K562 (cell line): ENCODE measurements around the gene GLB1L3. TPM values are rescaled to one million over a fixed set of nuclear protein-coding genes. Genes with fewer than 3 reads are reported as not detected.

Source experiments
- ATAC-seq: fragments of 200-7000 bp; cut with Tn5 transposase; 3 replicates; pipeline ENCODE4 v1.9.1; 2020; ENCODE audit warnings: moderate library complexity
- BruUV-seq: library from RNA; stranded (reverse); fragments of 400-500 nt; replicated peaks from 2 replicates; lab custom pipeline; 2021; lab: Mats Ljungman, UMichigan
- CTCF ChIA-PET: fragments of 300-600 bp; formaldehyde crosslinking; extraction: SDS; loops from one replicate; lab custom pipeline; 2021; ENCODE audit warnings: low intra/inter-chr PET ratio; lab: Yijun Ruan, JAX
- POLR2A ChIA-PET: fragments of 300-600, 350-650 bp; sonication (Branson Sonifier 250); formaldehyde crosslinking; extraction: SDS; loops from one replicate; lab custom pipeline; 2021; ENCODE audit warnings: antibody characterized with exemption, inconsistent platforms; lab: Yijun Ruan, JAX
- DNase-seq, 4 experiments: peaks; one replicate each; pipeline versions ENCODE4 v3.0.0 to v3.0.0-alpha.2; 2011 to 2018; ENCODE audit warnings: low spot score in 3 of 4, mixed read lengths in 3 of 4; ENCODE audit errors: extremely low read depth in 1 of 4
- FAIRE-seq: peaks from 2 replicates; lab custom pipeline; 2011; peaks lifted over from hg19 to GRCh38; lab: Jason Lieb, UNC
- H2AFZ ChIP-seq: 2 replicates; pipeline ENCODE4 v1.6.0; 2011; ENCODE audit warnings: low read depth, low read length, control low read depth, inconsistent platforms
- H3K27ac ChIP-seq: fragments of 200-600 bp; 3 replicates; pipeline ENCODE4 v1.8.0; 2011; ENCODE audit warnings: low read depth, mild to moderate bottlenecking, control low read depth, inconsistent platforms, low read length, moderate library complexity, mixed read lengths; ENCODE audit errors: extremely low read depth
- H3K27me3 ChIP-seq, 2 experiments: fragments of 300-600 bp in 1 of 2; 2 replicates in 1 of 2; 3 replicates in 1 of 2; pipeline versions ENCODE4 v1.6.0 to v1.8.0; 2011; ENCODE audit warnings: inconsistent platforms in 2 of 2, low read length in 2 of 2, mild to moderate bottlenecking in 1 of 2, mixed read lengths in 1 of 2, moderate library complexity in 1 of 2; ENCODE audit not compliant: control insufficient read depth in 2 of 2, insufficient read depth in 2 of 2
- H3K36me3 ChIP-seq: fragments of 300-600 bp; 3 replicates; pipeline ENCODE4 v1.8.0; 2011; ENCODE audit warnings: mild to moderate bottlenecking, low read length, inconsistent platforms; ENCODE audit not compliant: control insufficient read depth, insufficient read depth
- H3K4me1 ChIP-seq, 2 experiments: fragments of 200-600 bp in 1 of 2; replicated peaks in 1 of 2; 2 replicates in 1 of 2; 3 replicates in 1 of 2; pipeline versions ENCODE4 v1.5.1 to v1.8.0; 2011; ENCODE audit warnings: inconsistent platforms in 2 of 2, low read length in 2 of 2, mild to moderate bottlenecking in 1 of 2, mixed read lengths in 1 of 2, moderate library complexity in 1 of 2; ENCODE audit not compliant: control insufficient read depth in 2 of 2, insufficient read depth in 2 of 2
- H3K4me2 ChIP-seq: 2 replicates; pipeline ENCODE4 v1.6.1; 2011; ENCODE audit warnings: low read length, control low read depth, inconsistent platforms, mixed read lengths; ENCODE audit not compliant: insufficient read depth
- H3K4me3 ChIP-seq: fragments of 200-600 bp; sonication (generic), shearing (Covaris generic); 2 replicates; pipeline ENCODE4 v1.5.1; 2016; ENCODE audit warnings: control low read depth, inconsistent platforms
- H3K79me2 ChIP-seq: fragments of 200-600 bp; 3 replicates; pipeline ENCODE4 v1.8.0; 2011; ENCODE audit warnings: low read length, inconsistent platforms; ENCODE audit not compliant: control insufficient read depth, insufficient read depth
- H3K9ac ChIP-seq, 2 experiments: 2 replicates each; pipeline versions ENCODE4 v1.6.0 to v1.6.1; 2011; ENCODE audit warnings: low read depth in 2 of 2, low read length in 2 of 2, control low read depth in 1 of 2, inconsistent platforms in 1 of 2, mild to moderate bottlenecking in 1 of 2, mixed read lengths in 1 of 2; ENCODE audit not compliant: insufficient read depth in 1 of 2
- H3K9me1 ChIP-seq: one replicate; pipeline ENCODE4 v1.6.0; 2011; ENCODE audit warnings: inconsistent platforms, mild to moderate bottlenecking, low read length, moderate library complexity; ENCODE audit not compliant: control insufficient read depth, insufficient read depth
- H3K9me3 ChIP-seq: replicated peaks from 2 replicates; pipeline ENCODE4 v1.5.1; 2011; ENCODE audit warnings: low read depth, low read length, inconsistent platforms; ENCODE audit not compliant: control insufficient read depth, insufficient read depth
- H4K20me1 ChIP-seq: replicated peaks from 2 replicates; pipeline ENCODE4 v1.6.1; 2011; ENCODE audit warnings: low read length, inconsistent platforms, mixed read lengths; ENCODE audit not compliant: control insufficient read depth, insufficient read depth
- CTCF ChIP-seq, 3 experiments: IDR thresholded peaks in 2 of 3; conservative IDR thresholded peaks in 1 of 3; 2 replicates each; pipeline ENCODE4 v1.5.1; 2011 to 2012; ENCODE audit warnings: low read length in 3 of 3, mild to moderate bottlenecking in 3 of 3, control low read depth in 2 of 3, improper control_type of control experiment in 1 of 3, inconsistent platforms in 1 of 3, low read depth in 1 of 3, mixed read lengths in 1 of 3, moderate library complexity in 1 of 3; ENCODE audit not compliant: insufficient read depth in 2 of 3
- ETV6 ChIP-seq, 3 experiments: fragments of 150-350 bp in 1 of 3; sonication (generic) in 1 of 3; formaldehyde crosslinking in 1 of 3; IDR thresholded peaks; 2 replicates each; pipeline versions ENCODE4 v1.6.1 to v1.8.0; 2014 to 2022; ENCODE audit warnings: borderline replicate concordance in 2 of 3, low read depth in 2 of 3, antibody characterized with exemption in 1 of 3, low read length in 1 of 3, mild to moderate bottlenecking in 1 of 3, missing genetic modification reagents in 1 of 3
- EWSR1 ChIP-seq: fragments of 450-650 bp; IDR thresholded peaks from 2 replicates; pipeline ENCODE4 v1.6.1; 2018; ENCODE audit warnings: borderline replicate concordance, mild to moderate bottlenecking, low read depth, moderate library complexity; ENCODE audit not compliant: partially characterized antibody
- RB1 ChIP-seq: fragments of 450-650 bp; IDR thresholded peaks from 2 replicates; pipeline ENCODE4 v1.6.1; 2017; ENCODE audit warnings: low read depth, mild to moderate bottlenecking
- TEAD1 ChIP-seq, 2 experiments: fragments of 450-650 bp in 1 of 2; sonication (generic) in 1 of 2; formaldehyde crosslinking; IDR thresholded peaks; 2 replicates each; pipeline versions ENCODE4 v1.4.0 to v1.8.0; 2020 to 2022; ENCODE audit warnings: mild to moderate bottlenecking in 2 of 2, missing genetic modification reagents in 1 of 2
- TRIM25 ChIP-seq: fragments of 450-650 bp; IDR thresholded peaks from 2 replicates; pipeline ENCODE4 v1.7.0; 2016; ENCODE audit warnings: borderline replicate concordance
- ZKSCAN3 ChIP-seq: fragments of 250-450 bp; sonication (Bioruptor Pico); IDR thresholded peaks from 2 replicates; pipeline ENCODE4 v1.4.0; 2020
- ZNF316 ChIP-seq: fragments of 450-650 bp; IDR thresholded peaks from 2 replicates; pipeline ENCODE4 v1.6.1; 2016
- ZNF347 ChIP-seq: fragments of 450-650 bp; formaldehyde crosslinking; IDR thresholded peaks from 2 replicates; pipeline ENCODE4 v1.4.0; 2020; ENCODE audit warnings: low read depth, mild to moderate bottlenecking, moderate library complexity
- ZNF57 ChIP-seq: fragments of 450-650 bp; formaldehyde crosslinking; IDR thresholded peaks from 2 replicates; pipeline ENCODE4 v1.4.0; 2020; ENCODE audit warnings: mild to moderate bottlenecking, moderate library complexity
- WGBS: fragments of 100-300 bp; shearing (Covaris generic); methylation state at CpG from one replicate; pipeline ENCODE4 v1.1.6; 2016; ENCODE audit warnings: low coverage, mixed read lengths; ENCODE audit not compliant: insufficient coverage; ENCODE audit errors: missing lambda C conversion rate; 5-methylcytosine and 5-hydroxymethylcytosine counted together
- in situ Hi-C: fragments of 300-500 bp; cut with MboI; formaldehyde crosslinking; loops from 4 replicates; pipeline ENCODE4 v1.15.0; 2018; ENCODE audit warnings: inconsistent platforms, mixed read lengths
- intact Hi-C: fragments of 100-400 bp; cut with micrococcal nuclease; formaldehyde crosslinking; loops from 2 replicates; pipeline ENCODE4 v1.14.2; 2022
- polyA plus RNA-seq, 8 experiments: library from polyadenylated mRNA; depleted of rRNA in 4 of 8; stranded (reverse) in 5 of 8; unstranded in 3 of 8; fragments of >200 nt; fragmentation: Nextera tagmentation in 2 of 8; fragmentation: Illumina TruSeq in 1 of 8; extraction: Ambion mirVana in 2 of 8; extraction: Trizol in 1 of 8; gene quantifications; 2 replicates each; pipeline versions ENCODE4 v1.2.1 to v1.2.3, GENCODE V29; 2011 to 2014; ENCODE audit warnings: inconsistent platforms in 1 of 8, missing spikeins in 1 of 8
- total RNA-seq, 7 experiments: library from RNA; depleted of rRNA in 6 of 7; stranded (reverse); fragments of >200 nt in 6 of 7; fragmentation: Illumina TruSeq in 2 of 7; extraction: Trizol in 2 of 7; gene quantifications; 2 replicates each; pipeline versions ENCODE4 v1.2.1 to v1.2.3, GENCODE V29; 2011 to 2021; ENCODE audit warnings: low replicate concordance in 1 of 7

The GLB1L3 gene
- total and polyA plus RNA-seq, 9 of the 15 experiments (the other 6 are each of a cell fraction or from before 2014, with no cell fraction given): 0.18 to 3.3 (median 0.49) TPM

GRCh38 chr11:134342572-134343340 is 66.6 kb downstream of the GLB1L3 start:
- no peaks in the 10 kb centered on the region for H3K79me2 ChIP-seq
- intact Hi-C loops: no loop called here
- POLR2A ChIA-PET: no interaction called here
- no TSS peak for BruUV-seq
- FAIRE-seq: no peak
- H3K27ac ChIP-seq: no peak overlapping the region
- TF ChIP-seq ETV6 (IDR thresholded peaks at IDR 0.05; ENCODE audit: borderline replicate concordance in 1 of 2, low read depth in 2 of 2, low read length in 1 of 2) (no peak), ETV6 (CRISPR knock-in tag; IDR thresholded peaks at IDR 0.05; ENCODE audit: borderline replicate concordance) (no peak), RB1 (no peak), CTCF (IDR thresholded peaks at IDR 0.05 in 2 of 3, conservative IDR thresholded peaks at IDR 0.05 in 1 of 3; ENCODE audit: insufficient read depth in 2 of 3, low read depth in 1 of 3, low read length in 3 of 3) (no peak), TRIM25 (no peak), EWSR1 (no peak), ZNF347 (CRISPR knock-in tag) (no peak), ZNF57 (CRISPR knock-in tag) (no peak), ZKSCAN3 (no peak), ZNF316 (no peak), TEAD1 (CRISPR knock-in tag; IDR thresholded peaks at IDR 0.05) (no peak)
- TF ChIP-seq, all 486 proteins: peak for 0
- Histone ChIP-seq H3K9me1 (no peaks in the 10 kb centered on the region), H3K4me3 (no peak overlapping the region), H3K9me3 (no peaks in the 10 kb centered on the region), H2AFZ (no peak overlapping the region), H3K36me3 (no peaks in the 10 kb centered on the region), H3K4me2 (no peak overlapping the region), H3K4me1 (no peaks in the 10 kb centered on the region; a peak in 1 of 5 replicates), H3K9ac (no peak overlapping the region), H4K20me1 (no peaks in the 10 kb centered on the region), H3K27me3 (no peaks in the 10 kb centered on the region)
- 82% methylated on average over 21 of the region's 30 CpGs for WGBS
- ATAC-seq (no peak), DNase-seq (no peak)
- CTCF ChIA-PET: no interaction called here
- in situ Hi-C loops: no loop called here
